ENCODE results near the gene FA2H.

DNA sequence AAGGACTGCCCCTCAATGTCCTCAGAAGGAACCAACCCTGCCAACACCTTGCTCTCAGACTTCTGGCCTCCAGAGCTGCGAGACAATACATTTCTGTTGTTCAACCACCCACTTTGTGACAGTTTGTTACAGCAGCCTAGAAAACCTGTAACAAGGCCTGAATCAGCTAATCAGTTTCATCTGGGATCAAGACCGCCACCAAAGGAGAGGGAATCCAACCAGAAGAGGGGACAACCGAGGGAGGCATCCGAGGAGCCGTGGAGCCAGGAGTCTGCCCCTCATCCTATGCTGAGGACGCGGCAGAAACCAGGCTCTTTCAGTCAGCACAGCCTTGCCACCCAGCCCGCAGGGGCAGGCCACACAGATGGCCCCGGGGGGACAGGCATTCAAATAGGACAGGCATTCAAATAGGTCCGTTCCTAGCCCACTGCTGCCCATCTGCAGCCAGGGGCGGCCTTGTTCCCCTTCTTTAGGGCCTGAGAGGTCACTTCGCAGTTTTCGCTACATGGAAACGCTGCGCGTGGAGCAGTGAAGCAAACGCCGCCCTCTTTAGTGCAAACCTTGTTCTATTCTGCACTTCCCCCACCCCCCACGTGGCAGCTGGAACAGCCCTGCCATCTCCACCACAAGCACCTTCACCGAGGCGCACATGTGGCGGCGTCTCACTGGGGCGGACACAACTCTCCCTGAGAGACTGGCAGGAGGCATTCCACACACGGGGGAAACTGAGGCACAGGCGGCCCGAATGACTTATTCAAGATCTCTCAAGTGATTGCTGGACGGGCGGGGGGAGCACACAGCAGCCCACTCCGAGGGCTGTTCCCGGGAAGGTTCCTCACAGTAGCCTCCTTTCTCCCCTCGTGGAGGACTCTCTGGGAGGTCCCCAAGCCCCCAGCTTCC, 26.7 kb downstream of the FA2H start:
- TF ChIP-seq, protein P1, sequence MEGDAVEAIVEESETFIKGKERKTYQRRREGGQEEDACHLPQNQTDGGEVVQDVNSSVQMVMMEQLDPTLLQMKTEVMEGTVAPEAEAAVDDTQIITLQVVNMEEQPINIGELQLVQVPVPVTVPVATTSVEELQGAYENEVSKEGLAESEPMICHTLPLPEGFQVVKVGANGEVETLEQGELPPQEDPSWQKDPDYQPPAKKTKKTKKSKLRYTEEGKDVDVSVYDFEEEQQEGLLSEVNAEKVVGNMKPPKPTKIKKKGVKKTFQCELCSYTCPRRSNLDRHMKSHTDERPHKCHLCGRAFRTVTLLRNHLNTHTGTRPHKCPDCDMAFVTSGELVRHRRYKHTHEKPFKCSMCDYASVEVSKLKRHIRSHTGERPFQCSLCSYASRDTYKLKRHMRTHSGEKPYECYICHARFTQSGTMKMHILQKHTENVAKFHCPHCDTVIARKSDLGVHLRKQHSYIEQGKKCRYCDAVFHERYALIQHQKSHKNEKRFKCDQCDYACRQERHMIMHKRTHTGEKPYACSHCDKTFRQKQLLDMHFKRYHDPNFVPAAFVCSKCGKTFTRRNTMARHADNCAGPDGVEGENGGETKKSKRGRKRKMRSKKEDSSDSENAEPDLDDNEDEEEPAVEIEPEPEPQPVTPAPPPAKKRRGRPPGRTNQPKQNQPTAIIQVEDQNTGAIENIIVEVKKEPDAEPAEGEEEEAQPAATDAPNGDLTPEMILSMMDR (IDR thresholded peaks at IDR 0.05) = no peak
- TF ChIP-seq ZFX (IDR thresholded peaks at IDR 0.05; ENCODE audit: borderline replicate concordance) = no peak
